Stimulated activated CD4-positive, alpha-beta T cell treated with anti-CD3 and anti-CD28 coated beads, Interleukin-12 subunit alpha, Interleukin-12 subunit beta, amount 100 ng/mL, for 24 hours (primary cell): Measurements from ENCODE around the gene CBX2.

Source experiments
- DNase-seq, 2 experiments: peaks; one replicate each; pipeline ENCODE4 v3.0.0-alpha.2; 2020; ENCODE audit warnings: low read depth in 2 of 2

CBX2 gene

GRCh38 chr17:79799174-79799537, 21.2 kb downstream of the CBX2 start:
- no peak for DNase-seq

GRCh38 chr17:79799538-79800324, 21.8 kb downstream of the CBX2 start:
- DNase-seq: no peak

- DNase-seq: no peak
These were observed 22.6 kb downstream of the CBX2 start for GRCh38 chr17:79800325-79801155.

- DNase-seq: no peak
These were observed 23.4 kb downstream of the CBX2 start for GRCh38 chr17:79801156-79802038.

- DNase-seq: no peak
These were observed 24.2 kb downstream of the CBX2 start for GRCh38 chr17:79802039-79802735.

- no peak for DNase-seq
These were observed 24.9 kb downstream of the CBX2 start for GRCh38 chr17:79802736-79803420.

- DNase-seq: no peak
These were observed 25.6 kb downstream of the CBX2 start for GRCh38 chr17:79803421-79803996.

GRCh38 chr17:79803997-79804855, 26.3 kb downstream of the CBX2 start:
- DNase-seq: peak; percentile 58 to 69

GRCh38 chr17:79804856-79805696, 27.1 kb downstream of the CBX2 start:
- DNase-seq: no peak

GRCh38 chr17:79806446-79806760, 28.5 kb downstream of the CBX2 start:
- DNase-seq: no peak

- no peak for DNase-seq
These were observed 29.1 kb downstream of the CBX2 start for GRCh38 chr17:79806863-79807720.

GRCh38 chr17:79808763-79809529, 31.0 kb downstream of the CBX2 start:
- no peak for DNase-seq

- no peak for DNase-seq
These were observed 31.7 kb downstream of the CBX2 start for GRCh38 chr17:79809530-79810129.

GRCh38 chr17:79810130-79811010, 32.4 kb downstream of the CBX2 start:
- DNase-seq: peak; percentile 62 to 65

- no peak for DNase-seq
These were observed 33.3 kb downstream of the CBX2 start for GRCh38 chr17:79811011-79811867.
